Stimulated activated CD4-positive, alpha-beta T cell treated with anti-CD3 and anti-CD28 coated beads, Interleukin-1b, Interleukin-23, amount 100 ng/mL, for 48 hours (primary cell): Measurements from ENCODE around the gene NUDCD3.

Experiments used
- DNase-seq: peaks from one replicate; pipeline ENCODE4 v3.0.0-alpha.2; 2020

Gene NUDCD3

DNA sequence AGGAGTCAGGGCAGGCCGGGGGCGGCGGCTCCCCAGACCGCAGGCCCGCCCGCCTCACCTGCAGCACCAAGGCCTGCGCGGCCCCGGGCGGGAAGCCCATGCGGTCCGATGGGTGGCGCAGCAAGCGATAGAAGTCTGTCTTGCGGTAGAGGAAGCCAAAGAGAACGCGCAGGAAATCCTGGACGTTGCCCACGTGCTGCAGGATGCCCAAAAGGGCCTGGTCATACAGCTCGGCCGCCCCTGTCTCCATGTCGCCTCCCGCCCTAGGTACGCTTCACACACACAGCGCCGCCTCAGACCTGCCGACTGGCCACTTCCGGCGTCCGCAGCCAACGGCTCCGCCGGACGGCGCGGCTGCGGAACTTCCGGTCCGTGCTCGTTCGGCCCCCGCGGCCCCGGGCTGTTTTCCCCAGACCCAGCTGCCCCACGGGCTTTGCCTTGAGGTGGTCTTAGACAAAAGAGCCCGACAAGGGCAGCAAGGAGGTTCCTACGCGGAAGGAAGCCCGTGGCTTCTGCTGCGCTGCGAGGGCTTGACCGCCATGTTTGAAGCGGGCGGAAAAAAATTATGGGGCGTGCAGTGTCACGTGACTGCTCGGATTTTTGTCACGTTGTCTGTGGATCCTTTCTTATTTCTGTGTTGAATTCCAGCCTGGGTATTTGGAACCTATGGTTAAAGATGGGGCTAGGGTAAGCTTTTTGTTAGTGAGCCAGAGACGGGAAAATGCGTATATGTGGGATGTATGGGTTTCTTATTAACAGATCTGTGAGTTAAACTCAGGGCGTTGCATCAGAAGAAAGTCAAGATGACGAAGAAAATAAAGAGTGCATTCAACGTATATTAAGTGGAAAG lies at the start of gene NUDCD3:
TSS of gene NUDCD3 (minus strand) at position 308 of the 850 bp plus-strand sequence. CDS start at position 250, 58 bp downstream.
- peak; percentile 81 for DNase-seq

GRCh38 chr7:44539669-44540506 lies 49.4 kb upstream of the NUDCD3 start:
- no peak for DNase-seq

- no peak for DNase-seq
Observed at GRCh38 chr7:44538798-44539668, 48.6 kb upstream of the NUDCD3 start.

DNA sequence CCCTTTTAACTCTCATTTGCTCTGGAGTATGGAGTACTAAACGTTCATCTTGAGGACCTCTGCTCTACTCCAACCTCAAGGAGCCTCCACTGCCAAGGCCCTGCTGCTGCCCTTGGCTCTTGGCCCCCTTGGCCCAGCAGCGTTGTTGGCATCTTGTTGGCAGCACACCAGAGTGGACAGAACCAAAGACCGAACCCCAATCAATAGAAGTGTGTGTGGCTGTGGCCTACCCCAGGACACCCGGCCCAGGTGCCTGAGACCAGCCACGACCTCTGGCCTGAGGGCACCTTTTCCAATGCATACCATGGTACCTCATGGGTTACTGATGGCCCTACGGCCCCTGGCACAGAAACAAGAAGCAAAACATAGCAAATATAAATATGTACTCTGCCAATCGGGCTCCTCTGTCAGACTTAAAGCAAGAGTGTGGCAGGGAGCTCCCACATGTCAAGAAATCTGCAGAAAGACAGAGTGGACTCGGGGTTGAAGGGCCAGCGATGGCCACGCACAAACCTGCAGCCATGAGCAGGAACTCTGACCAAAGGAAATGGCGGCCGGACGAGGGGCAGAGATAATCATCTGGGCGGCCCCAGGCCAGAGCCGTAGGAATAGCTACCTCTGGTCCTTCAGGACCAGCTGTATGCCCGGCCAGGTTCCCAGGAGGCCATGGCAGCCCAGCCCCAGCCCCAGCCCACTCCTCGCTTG lies 47.8 kb upstream of the NUDCD3 start:
- no peak for DNase-seq

GRCh38 chr7:44537442-44537841 lies 47.0 kb upstream of the NUDCD3 start:
- DNase-seq: no peak

DNA sequence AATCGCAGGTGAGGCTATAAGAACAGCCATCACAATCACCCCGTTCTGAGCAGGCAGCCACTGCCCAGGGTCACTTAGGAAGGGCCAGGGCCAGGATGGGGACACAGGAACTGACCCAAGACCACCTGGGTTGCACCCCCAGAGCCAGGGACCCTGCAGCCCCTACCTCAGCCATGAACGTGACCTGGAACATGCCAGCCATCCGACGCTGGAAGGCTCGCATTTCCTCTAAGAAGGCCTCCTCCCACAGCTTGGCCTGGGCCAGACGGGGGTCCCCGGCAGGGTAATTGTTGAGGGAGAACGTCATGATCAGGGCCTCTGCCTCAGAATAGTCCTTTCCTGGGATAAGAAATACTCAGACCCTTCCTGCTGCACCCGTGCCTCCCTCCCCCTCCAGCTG lies 45.6 kb upstream of the NUDCD3 start:
- DNase-seq: no peak

GRCh38 chr7:44535348-44536064 lies 45.0 kb upstream of the NUDCD3 start:
- no peak for DNase-seq

DNA sequence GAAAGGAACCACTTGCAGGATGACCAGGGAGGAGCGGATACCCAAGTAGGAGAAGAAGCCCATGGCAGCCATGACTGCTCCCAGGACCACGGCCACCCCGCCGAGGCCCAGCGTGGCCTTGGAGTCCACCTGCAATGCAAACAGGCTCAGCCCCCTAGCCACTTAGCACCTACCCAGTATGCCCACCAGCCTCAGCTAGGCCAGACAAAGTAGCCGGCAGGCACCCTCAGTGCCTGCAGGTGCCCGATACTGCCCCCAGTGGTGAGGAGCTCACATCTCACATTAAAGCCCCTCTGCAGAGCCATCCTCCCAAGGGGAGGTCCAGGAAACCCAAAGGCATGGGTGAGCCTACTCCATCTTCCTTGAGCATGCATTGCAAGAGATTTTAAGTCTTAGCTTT lies 44.0 kb upstream of the NUDCD3 start:
- DNase-seq: peak; percentile 57

GRCh38 chr7:44534087-44534486 lies 43.6 kb upstream of the NUDCD3 start:
- no peak for DNase-seq

- DNase-seq: no peak
Observed at GRCh38 chr7:44533301-44534055, 43.0 kb upstream of the NUDCD3 start.

GRCh38 chr7:44531421-44532380 lies 41.2 kb upstream of the NUDCD3 start:
- no peak for DNase-seq

- DNase-seq: no peak
Observed at GRCh38 chr7:44530990-44531389, 40.5 kb upstream of the NUDCD3 start.

- no peak for DNase-seq
Observed at GRCh38 chr7:44524811-44525388, 34.4 kb upstream of the NUDCD3 start.

DNA sequence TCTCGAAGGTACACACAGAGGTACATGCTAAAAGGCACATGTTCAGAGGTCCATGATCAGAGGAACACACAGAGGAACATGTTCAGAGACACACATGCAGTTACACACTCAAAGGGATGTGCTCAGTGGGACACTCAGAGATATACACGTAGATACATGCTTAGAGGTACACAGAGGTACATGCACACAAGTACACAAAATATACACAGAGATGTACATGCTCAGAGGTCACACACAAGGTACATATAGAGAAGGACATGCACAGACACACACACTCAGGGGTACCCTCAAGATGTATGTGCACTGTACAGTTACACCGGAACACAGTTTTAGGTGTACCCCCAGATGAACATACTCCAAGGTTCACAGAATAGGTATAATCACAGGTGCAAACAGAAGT lies 31.9 kb upstream of the NUDCD3 start:
- DNase-seq: no peak

DNA sequence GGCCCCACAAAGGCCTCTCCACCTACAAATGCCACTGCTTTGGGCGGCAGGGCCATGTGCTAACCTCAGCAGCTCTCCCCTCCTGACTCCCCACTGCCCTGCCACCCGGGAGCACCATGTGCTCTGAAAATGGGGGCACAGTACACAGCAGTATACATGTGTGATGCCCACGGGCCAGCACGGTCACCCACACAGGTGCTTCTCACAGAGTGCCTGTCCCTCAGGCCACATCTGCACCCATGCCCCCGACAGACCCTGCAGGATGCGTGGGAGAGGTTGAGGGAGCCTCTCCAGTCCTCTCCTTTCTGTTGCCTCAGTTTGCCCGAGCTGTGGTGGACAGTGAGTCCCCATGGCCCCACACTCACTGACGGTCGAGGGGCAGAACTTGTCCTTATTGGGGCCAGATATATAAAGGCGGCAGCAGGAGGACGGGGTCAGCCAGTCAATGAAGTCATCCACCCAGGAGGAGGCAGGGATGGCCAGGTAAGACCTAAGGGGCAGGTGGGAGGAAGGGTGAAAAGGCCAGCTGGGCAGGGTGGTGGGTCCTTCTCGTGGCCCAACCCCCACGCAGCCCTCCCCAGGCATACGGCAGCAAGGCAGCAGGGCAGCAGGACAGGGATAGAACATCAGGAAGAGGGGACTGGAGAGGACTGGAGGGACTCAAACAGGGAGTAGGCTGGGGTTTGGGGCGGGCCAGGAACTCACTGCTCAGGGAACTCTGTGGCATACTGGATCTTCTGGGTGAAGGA lies 31.1 kb upstream of the NUDCD3 start:
- DNase-seq: no peak

GRCh38 chr7:44520574-44520973 lies 30.1 kb upstream of the NUDCD3 start:
- DNase-seq: no peak

DNA sequence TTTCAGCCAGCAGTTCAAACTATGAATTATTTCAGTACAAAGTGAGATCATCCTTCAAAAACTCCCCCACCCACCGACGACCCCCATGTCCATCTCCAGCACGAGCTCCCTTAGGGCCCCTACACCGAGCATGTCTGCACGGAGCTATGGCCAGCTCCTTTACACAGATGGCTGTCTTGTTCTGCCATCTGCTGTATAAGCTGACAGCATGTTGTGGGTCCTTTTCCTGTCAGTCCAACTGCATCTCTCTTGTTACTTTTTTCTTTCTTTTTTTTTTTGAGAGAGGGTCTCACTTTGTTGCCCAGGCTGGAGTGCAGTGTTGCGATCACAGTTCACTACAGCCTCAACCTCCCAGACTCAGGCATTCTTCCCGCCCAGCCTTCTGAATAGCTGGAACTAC lies 29.1 kb upstream of the NUDCD3 start:
- no peak for DNase-seq

DNA sequence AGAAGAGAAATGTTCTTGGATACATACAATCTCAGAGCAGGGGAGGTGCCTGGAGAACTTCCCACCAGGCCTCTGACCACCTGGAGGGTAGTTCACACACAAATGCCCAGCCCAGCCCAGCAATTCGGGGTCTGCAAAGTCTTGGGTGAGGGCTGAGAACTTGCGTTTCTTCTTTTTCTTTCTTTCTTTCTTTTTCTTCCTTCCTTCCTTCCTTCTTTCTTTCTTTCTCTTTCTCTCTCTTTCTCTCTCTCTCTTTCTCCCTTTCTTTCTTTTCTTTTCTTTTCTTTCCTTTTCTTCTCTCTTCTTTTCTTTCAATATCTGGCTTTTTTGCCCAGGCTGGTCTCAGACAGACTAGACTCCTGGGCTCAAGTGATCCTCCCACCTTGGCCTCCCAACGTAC lies 28.3 kb upstream of the NUDCD3 start:
- no peak for DNase-seq

DNA sequence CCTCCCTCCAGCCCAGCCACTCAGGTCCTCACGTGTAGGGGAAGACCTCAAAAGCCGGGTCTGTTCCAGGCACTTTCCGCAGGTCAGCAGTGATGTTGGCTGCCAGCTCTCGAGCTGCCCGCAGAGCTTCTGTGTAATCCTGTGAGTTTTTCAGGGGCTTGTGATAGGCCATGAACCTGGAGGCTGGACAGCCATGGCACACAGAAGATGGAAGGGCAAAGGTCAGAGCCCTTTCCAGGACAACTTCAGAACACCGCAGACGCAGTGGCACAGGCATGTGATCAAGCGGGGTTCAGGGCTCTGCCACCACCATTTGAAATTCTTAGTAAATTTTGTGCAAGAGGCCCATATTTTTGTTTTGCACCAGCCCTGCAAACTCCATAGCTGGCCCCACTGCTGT lies 26.7 kb upstream of the NUDCD3 start:
- DNase-seq: no peak
